OCI-LY7 (cell line): ENCODE measurements around the gene ATPAF2. TPM values are rescaled to one million over a fixed set of nuclear protein-coding genes. Genes with fewer than 3 reads are reported as not detected.

ENCODE experiments used
- BruUV-seq: library from RNA; stranded (reverse); fragments of 400-500 nt; replicated peaks from 2 replicates; lab custom pipeline; 2021; lab: Mats Ljungman, UMichigan
- CTCF ChIA-PET: fragments of 300-600 bp; sonication (Branson Sonifier 250); formaldehyde crosslinking; loops from one replicate; lab custom pipeline; 2022; ENCODE audit warnings: antibody characterized with exemption; ENCODE audit not compliant: unreplicated experiment; lab: Charles Lee
- POLR2A ChIA-PET: fragments of 300-600 bp; sonication (Branson Sonifier 250); formaldehyde crosslinking; loops from one replicate; lab custom pipeline; 2022; ENCODE audit warnings: antibody characterized with exemption; lab: Charles Lee
- DNase-seq: peaks from one replicate; pipeline ENCODE4 v3.0.0-alpha.2; 2015; ENCODE audit warnings: low spot score
- H2AFZ ChIP-seq: fragments of 200-600 bp; sonication (generic), shearing (Covaris generic); 2 replicates; pipeline ENCODE4 v1.6.1; 2014; ENCODE audit warnings: mild to moderate bottlenecking, antibody characterized with exemption, low read length, moderate library complexity
- H3K27ac ChIP-seq: fragments of 200-600 bp; sonication (generic); 2 replicates; pipeline ENCODE4 v1.5.1; 2014; ENCODE audit warnings: mixed run types, low read depth, mild to moderate bottlenecking, moderate library complexity, low read length, inconsistent platforms; ENCODE audit not compliant: poor library complexity, severe bottlenecking
- H3K36me3 ChIP-seq: fragments of 200-600 bp; sonication (generic); 2 replicates; pipeline ENCODE4 v1.6.1; 2014; ENCODE audit warnings: mild to moderate bottlenecking, antibody characterized with exemption, low read length, moderate library complexity, mixed read lengths; ENCODE audit not compliant: insufficient read depth
- H3K4me1 ChIP-seq: fragments of 200-600 bp; sonication (generic); 2 replicates; pipeline ENCODE4 v1.5.1; 2014; ENCODE audit warnings: mild to moderate bottlenecking, low read length; ENCODE audit not compliant: insufficient read depth, poor library complexity, severe bottlenecking
- H3K4me2 ChIP-seq: fragments of 200-600 bp; sonication (generic); 2 replicates; pipeline ENCODE4 v1.6.1; 2014; ENCODE audit warnings: mild to moderate bottlenecking, low read length
- H3K4me3 ChIP-seq: fragments of 200-600 bp; sonication (generic); 2 replicates; pipeline ENCODE4 v1.5.1; 2014; ENCODE audit warnings: mild to moderate bottlenecking, low read depth, low read length; ENCODE audit not compliant: poor library complexity, severe bottlenecking
- H3K79me2 ChIP-seq: fragments of 200-600 bp; sonication (generic); 2 replicates; pipeline ENCODE4 v1.6.1; 2016; ENCODE audit warnings: low read depth, mild to moderate bottlenecking, low read length, moderate library complexity, mixed read lengths; ENCODE audit not compliant: insufficient read depth
- H3K9me2 ChIP-seq: fragments of 200-600 bp; sonication (generic); 2 replicates; pipeline ENCODE4 v1.6.1; 2016; ENCODE audit warnings: mild to moderate bottlenecking, low read length, mixed read lengths; ENCODE audit not compliant: insufficient read depth
- H3K9me3 ChIP-seq: fragments of 200-600 bp; sonication (generic); 2 replicates; pipeline ENCODE4 v1.6.1; 2014; ENCODE audit warnings: mild to moderate bottlenecking, mixed run types, low read length, mixed read lengths
- H4K20me1 ChIP-seq: fragments of 200-600 bp; sonication (generic); 2 replicates; pipeline ENCODE4 v1.6.1; 2014; ENCODE audit warnings: mild to moderate bottlenecking, antibody characterized with exemption, low read length, moderate library complexity, mixed read lengths; ENCODE audit not compliant: insufficient read depth
- EZH2phosphoT487 ChIP-seq: fragments of 200-600 bp; sonication (generic); IDR thresholded peaks from 2 replicates; pipeline ENCODE4 v1.6.1; 2018; ENCODE audit warnings: low read depth, borderline replicate concordance, mild to moderate bottlenecking, mixed run types, antibody characterized with exemption, low read length, moderate library complexity, mixed read lengths
- intact Hi-C: fragments of 100-400 bp; cut with micrococcal nuclease; formaldehyde crosslinking; loops from one replicate; pipeline ENCODE4 v1.10.0; 2022; ENCODE audit not compliant: unreplicated experiment
- total RNA-seq, 2 experiments: library from RNA; depleted of rRNA in 1 of 2; stranded (reverse); fragments of >200 nt in 1 of 2; shearing (Covaris generic) in 1 of 2; gene quantifications; 2 replicates each; pipeline ENCODE4 v1.2.3, GENCODE V29; 2014 to 2022
- TF ChIP-seq, protein P1 (sequence below): fragments of 200-600 bp; sonication (generic); conservative IDR thresholded peaks from 2 replicates; pipeline ENCODE4 v1.5.1; 2014; ENCODE audit warnings: mild to moderate bottlenecking, antibody characterized with exemption, low read length, moderate library complexity, mixed read lengths

The ATPAF2 gene
- total RNA-seq, 2 experiments from 2014 or later, result 42.9 to 56.2 TPM

DNA sequence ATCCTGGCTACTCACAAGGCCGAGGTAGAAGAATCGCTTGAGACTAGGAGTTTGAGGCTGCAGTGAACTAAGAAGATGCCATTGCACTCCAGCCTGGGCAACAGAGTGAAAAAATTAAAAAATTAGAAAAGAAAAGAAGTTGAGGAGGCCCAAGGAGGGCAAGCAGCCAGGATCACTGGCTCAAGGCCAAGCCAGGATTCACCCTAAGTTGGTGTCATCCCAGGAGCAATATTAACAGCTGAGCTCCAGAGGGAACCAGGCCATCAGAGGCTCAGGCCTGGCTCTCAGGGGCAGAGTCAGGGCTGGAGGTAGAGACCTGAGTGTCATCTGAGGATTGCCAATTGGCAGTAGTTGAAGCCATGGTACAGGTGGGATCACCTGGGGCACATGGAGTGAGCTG lies 45.6 kb downstream of the ATPAF2 start:
- Histone ChIP-seq H3K4me2 (no peak overlapping the region), H3K36me3 (no peaks in the 10 kb centered on the region), H3K79me2 (no peaks in the 10 kb centered on the region), H2AFZ (no peak overlapping the region), H4K20me1 (no peaks in the 10 kb centered on the region), H3K9me2 (no peaks in the 10 kb centered on the region), H3K4me1 (no peaks in the 10 kb centered on the region), H3K4me3 (no peak overlapping the region), H3K27ac (no peak overlapping the region), H3K9me3 (no peaks in the 10 kb centered on the region)
- ChIA-PET POLR2A (no interaction called here), CTCF (interaction anchor here (0.6 kb wide), 1 partner anchor 72 kb away, joined by 3 read pairs; no protein-coding TSS in a partner anchor)
- BruUV-seq, result no TSS peak
- TF ChIP-seq, protein P1, sequence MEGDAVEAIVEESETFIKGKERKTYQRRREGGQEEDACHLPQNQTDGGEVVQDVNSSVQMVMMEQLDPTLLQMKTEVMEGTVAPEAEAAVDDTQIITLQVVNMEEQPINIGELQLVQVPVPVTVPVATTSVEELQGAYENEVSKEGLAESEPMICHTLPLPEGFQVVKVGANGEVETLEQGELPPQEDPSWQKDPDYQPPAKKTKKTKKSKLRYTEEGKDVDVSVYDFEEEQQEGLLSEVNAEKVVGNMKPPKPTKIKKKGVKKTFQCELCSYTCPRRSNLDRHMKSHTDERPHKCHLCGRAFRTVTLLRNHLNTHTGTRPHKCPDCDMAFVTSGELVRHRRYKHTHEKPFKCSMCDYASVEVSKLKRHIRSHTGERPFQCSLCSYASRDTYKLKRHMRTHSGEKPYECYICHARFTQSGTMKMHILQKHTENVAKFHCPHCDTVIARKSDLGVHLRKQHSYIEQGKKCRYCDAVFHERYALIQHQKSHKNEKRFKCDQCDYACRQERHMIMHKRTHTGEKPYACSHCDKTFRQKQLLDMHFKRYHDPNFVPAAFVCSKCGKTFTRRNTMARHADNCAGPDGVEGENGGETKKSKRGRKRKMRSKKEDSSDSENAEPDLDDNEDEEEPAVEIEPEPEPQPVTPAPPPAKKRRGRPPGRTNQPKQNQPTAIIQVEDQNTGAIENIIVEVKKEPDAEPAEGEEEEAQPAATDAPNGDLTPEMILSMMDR, result no peak
- TF ChIP-seq EZH2phosphoT487, result no peak
- no peak for DNase-seq
- intact Hi-C loops, result loop anchor here (5.0 kb wide), 1 partner anchor 39 kb away; no protein-coding TSS in a partner anchor

DNA sequence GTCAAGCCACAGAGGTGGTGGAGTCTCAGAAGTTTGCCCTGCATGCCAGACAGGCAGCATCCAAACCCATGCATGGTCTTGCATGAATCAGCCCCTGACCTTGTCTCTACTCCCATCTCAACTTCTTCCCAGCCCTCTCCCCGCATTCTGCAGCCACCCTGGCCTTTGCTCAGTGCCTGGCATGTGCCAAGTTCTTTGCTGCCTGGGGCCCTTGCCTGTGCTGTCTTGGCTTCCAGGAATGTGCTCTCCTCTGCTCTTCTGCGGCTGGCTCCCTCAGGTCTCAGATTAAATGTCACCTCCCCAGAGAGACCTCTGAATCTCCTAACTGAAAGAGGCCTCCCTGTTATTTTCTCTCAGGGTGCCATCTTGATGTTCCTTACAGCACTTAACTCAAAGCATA lies 48.7 kb downstream of the ATPAF2 start:
- Histone ChIP-seq H3K9me2 (no peaks in the 10 kb centered on the region), H2AFZ (no peak overlapping the region), H3K4me2 (no peak overlapping the region), H3K27ac (no peak overlapping the region), H3K9me3 (no peaks in the 10 kb centered on the region), H3K4me1 (no peaks in the 10 kb centered on the region), H3K36me3 (no peaks in the 10 kb centered on the region), H4K20me1 (no peaks in the 10 kb centered on the region), H3K4me3 (no peak overlapping the region), H3K79me2 (no peaks in the 10 kb centered on the region)
- BruUV-seq, result no TSS peak
- TF ChIP-seq EZH2phosphoT487, result no peak
- TF ChIP-seq, protein P1, result no peak
- intact Hi-C loops, result loop anchor here (5.0 kb wide), 1 partner anchor 42 kb away; no protein-coding TSS in a partner anchor
- POLR2A ChIA-PET, result no interaction called here
- DNase-seq, result no peak
- CTCF ChIA-PET, result no interaction called here

DNA sequence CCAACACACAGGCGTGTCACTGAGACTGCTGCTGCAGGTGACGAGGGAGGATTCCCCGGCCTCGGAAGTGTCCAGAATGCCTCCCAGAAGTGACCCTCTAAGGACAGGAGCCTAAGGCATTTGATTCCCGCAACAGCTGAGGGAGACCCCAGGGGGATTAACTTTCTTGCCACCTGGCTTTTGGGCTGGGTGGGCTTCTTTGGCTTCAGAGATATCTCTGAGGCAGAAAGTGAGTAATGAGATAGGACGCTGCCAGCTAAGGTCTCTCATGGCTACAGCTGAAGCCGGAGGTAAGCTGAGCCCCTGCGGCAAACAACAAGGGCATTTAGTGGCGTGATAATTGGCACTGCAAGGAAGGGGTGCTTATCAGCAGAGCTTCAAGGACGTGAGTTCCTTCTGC lies 49.4 kb downstream of the ATPAF2 start:
- no peaks in the 10 kb centered on the region for H3K9me2 ChIP-seq
- BruUV-seq, result no TSS peak
- H2AFZ ChIP-seq, result no peak overlapping the region
- no peak overlapping the region for H3K4me3 ChIP-seq
- no peaks in the 10 kb centered on the region for H3K9me3 ChIP-seq
- CTCF ChIA-PET, result interaction anchor here (0.6 kb wide), 1 partner anchor 373 kb away, joined by 3 read pairs; no protein-coding TSS in a partner anchor
- intact Hi-C loops, result loop anchor here (5.0 kb wide), 1 partner anchor 43 kb away; no protein-coding TSS in a partner anchor
- no peaks in the 10 kb centered on the region for H3K36me3 ChIP-seq
- H4K20me1 ChIP-seq, result no peaks in the 10 kb centered on the region
- POLR2A ChIA-PET, result no interaction called here
- H3K4me1 ChIP-seq, result no peaks in the 10 kb centered on the region
- H3K4me2 ChIP-seq, result no peak overlapping the region
- DNase-seq, result no peak
- TF ChIP-seq EZH2phosphoT487, result no peak
- TF ChIP-seq, protein P1, result no peak
- no peaks in the 10 kb centered on the region for H3K79me2 ChIP-seq
- no peak overlapping the region for H3K27ac ChIP-seq
